GM21390 (cell line): ENCODE data around the gene ZMPSTE24.
A peak's percentile ranks its signal among the peaks of the same experiment; 100 is the strongest.

Experiments used
- ATAC-seq: cut with Tn5 transposase; IDR thresholded peaks from one replicate; pipeline ENCODE4 v1.9.1; 2021; ENCODE audit not compliant: unreplicated experiment

ZMPSTE24 gene

GRCh38 chr1:40303051-40303771 is 45.2 kb downstream of the ZMPSTE24 start:
- no peak for ATAC-seq

- no peak for ATAC-seq
Measured at GRCh38 chr1:40303790-40304189, 45.8 kb downstream of the ZMPSTE24 start.

GRCh38 chr1:40305451-40305850 is 47.4 kb downstream of the ZMPSTE24 start:
- no peak for ATAC-seq

- ATAC-seq = no peak
Measured at GRCh38 chr1:40305871-40306270, 47.8 kb downstream of the ZMPSTE24 start.

GRCh38 chr1:40306296-40306695 is 48.3 kb downstream of the ZMPSTE24 start:
- no peak for ATAC-seq

GRCh38 chr1:40307186-40307585 is 49.1 kb downstream of the ZMPSTE24 start:
- no peak for ATAC-seq

GRCh38 chr1:40308036-40308727 is 50.1 kb downstream of the ZMPSTE24 start:
- no peak for ATAC-seq

GRCh38 chr1:40309374-40310128 is 51.5 kb downstream of the ZMPSTE24 start:
- no peak for ATAC-seq

- ATAC-seq = no peak
Measured at GRCh38 chr1:40310129-40310461, 52.1 kb downstream of the ZMPSTE24 start.

- ATAC-seq = no peak
Measured at GRCh38 chr1:40310983-40311642, 53.1 kb downstream of the ZMPSTE24 start.

- ATAC-seq = no peak
Measured at GRCh38 chr1:40311692-40312091, 53.7 kb downstream of the ZMPSTE24 start.

GRCh38 chr1:40312238-40313205 is 54.5 kb downstream of the ZMPSTE24 start:
- ATAC-seq = peak; percentile 51

GRCh38 chr1:40313329-40313957 is 55.4 kb downstream of the ZMPSTE24 start:
- ATAC-seq = no peak

- ATAC-seq = no peak
Measured at GRCh38 chr1:40313958-40314720, 56.1 kb downstream of the ZMPSTE24 start.

GRCh38 chr1:40314721-40315238 is 56.7 kb downstream of the ZMPSTE24 start:
- no peak for ATAC-seq

GRCh38 chr1:40315239-40315794 is 57.3 kb downstream of the ZMPSTE24 start:
- peak; percentile 43 for ATAC-seq

GRCh38 chr1:40315795-40316594 is 58.0 kb downstream of the ZMPSTE24 start:
- no peak for ATAC-seq
